Astrocyte of the cerebellum (primary cell): ENCODE results near the gene ROR1.

Experiments
- DNase-seq: peaks from one replicate; pipeline ENCODE4 v3.0.0-alpha.2; 2011; ENCODE audit warnings: low read depth
- H3K4me3 ChIP-seq: 2 replicates; pipeline ENCODE4 v1.5.1; 2011; ENCODE audit warnings: mild to moderate bottlenecking, low read depth, low read length, moderate library complexity
- in situ Hi-C: cut with HindIII; loops from 2 replicates; pipeline ENCODE4 v1.10.0; 2017; ENCODE audit warnings: low sequenced_read_pairs
- TF ChIP-seq, protein P1 (sequence below): IDR thresholded peaks from 2 replicates; pipeline ENCODE4 v1.5.1; 2012; ENCODE audit warnings: low read length, low read depth, moderate library complexity, mild to moderate bottlenecking; ENCODE audit errors: missing control alignments

The ROR1 gene

DNA sequence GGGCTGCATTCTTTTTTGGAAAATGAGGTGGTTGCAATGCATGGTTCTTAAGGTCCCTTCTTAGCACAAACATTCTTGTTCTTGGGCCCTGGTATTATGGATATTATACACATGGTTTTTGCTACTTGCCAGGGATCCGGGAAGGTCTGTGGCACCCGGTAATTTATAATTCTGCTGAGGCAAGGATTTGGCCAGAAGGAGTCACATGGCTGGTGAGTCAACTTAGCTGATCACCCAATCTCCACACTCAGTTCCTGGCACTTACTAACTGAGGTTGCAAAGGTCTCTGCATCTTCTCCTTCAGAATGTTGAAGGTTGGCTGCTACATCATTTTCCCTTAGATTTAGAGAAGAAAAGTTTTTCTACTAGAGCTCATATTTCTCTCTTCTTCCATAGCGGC lies 112.5 kb downstream of the ROR1 start:
- in situ Hi-C loops, result no loop called here
- no peak overlapping the region for H3K4me3 ChIP-seq
- TF ChIP-seq, protein P1, sequence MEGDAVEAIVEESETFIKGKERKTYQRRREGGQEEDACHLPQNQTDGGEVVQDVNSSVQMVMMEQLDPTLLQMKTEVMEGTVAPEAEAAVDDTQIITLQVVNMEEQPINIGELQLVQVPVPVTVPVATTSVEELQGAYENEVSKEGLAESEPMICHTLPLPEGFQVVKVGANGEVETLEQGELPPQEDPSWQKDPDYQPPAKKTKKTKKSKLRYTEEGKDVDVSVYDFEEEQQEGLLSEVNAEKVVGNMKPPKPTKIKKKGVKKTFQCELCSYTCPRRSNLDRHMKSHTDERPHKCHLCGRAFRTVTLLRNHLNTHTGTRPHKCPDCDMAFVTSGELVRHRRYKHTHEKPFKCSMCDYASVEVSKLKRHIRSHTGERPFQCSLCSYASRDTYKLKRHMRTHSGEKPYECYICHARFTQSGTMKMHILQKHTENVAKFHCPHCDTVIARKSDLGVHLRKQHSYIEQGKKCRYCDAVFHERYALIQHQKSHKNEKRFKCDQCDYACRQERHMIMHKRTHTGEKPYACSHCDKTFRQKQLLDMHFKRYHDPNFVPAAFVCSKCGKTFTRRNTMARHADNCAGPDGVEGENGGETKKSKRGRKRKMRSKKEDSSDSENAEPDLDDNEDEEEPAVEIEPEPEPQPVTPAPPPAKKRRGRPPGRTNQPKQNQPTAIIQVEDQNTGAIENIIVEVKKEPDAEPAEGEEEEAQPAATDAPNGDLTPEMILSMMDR, result no peak
- DNase-seq, result no peak

DNA sequence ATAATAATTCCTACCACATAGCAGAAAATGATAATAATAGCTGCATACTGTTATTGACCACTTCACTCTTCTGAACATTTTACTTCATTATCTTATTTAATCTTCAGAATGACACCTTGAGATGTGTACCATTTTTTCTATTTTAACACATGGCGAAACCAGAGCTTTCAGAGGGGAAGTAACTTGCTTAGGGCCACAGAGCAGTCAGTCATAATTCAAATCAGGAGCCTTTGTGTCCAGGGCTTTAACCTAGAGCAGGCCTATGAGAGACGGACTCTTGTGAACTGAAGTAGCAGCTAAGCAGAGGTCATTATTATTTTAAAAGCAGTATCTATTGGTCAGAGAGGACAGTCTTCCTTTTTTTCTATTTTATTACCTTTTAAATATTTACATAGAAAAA lies 114.0 kb downstream of the ROR1 start:
- no peak overlapping the region for H3K4me3 ChIP-seq
- TF ChIP-seq, protein P1, result no peak
- DNase-seq, result no peak
- in situ Hi-C loops, result no loop called here

DNA sequence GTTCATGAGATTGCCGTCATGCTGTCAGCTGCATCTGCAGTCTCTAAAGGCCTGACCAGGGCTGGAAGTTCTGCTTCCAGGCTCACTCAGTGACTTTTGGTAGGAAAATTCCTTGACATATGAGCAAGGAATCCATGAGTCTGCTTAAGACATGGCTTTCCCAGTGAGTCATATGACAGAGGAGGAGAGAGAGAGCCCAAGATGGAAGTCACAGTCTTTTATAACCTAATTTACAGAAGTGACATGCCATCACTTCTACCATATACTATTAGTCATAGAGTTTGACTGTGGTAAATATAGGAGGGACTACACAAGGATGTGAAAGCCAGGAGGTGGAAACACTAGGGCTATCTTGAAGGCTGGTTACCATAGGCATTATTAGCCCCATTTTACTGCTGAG lies 115.2 kb downstream of the ROR1 start:
- H3K4me3 ChIP-seq, result no peak overlapping the region
- TF ChIP-seq, protein P1, result no peak
- in situ Hi-C loops, result no loop called here
- no peak for DNase-seq

DNA sequence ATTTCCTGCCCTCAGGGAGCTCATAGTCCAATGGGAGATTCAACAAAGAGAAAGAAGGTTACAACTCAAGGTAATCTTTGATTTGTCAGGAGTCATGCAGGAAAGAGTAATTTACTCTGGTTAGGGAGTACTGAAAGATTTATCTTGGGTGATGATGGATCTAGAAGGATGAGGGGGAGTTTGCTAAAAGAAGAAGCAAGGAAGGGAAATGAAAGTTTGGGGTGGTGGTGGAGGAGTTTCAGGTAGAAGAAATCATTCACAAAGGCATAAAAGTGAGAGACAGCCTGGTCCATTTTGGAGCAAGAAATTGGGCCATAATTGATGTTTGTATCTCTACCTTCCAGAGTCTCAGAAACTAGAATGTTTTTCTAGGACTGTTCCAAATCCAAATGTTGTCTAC lies 116.7 kb downstream of the ROR1 start:
- H3K4me3 ChIP-seq, result no peak overlapping the region
- TF ChIP-seq, protein P1, result no peak
- in situ Hi-C loops, result no loop called here
- no peak for DNase-seq

DNA sequence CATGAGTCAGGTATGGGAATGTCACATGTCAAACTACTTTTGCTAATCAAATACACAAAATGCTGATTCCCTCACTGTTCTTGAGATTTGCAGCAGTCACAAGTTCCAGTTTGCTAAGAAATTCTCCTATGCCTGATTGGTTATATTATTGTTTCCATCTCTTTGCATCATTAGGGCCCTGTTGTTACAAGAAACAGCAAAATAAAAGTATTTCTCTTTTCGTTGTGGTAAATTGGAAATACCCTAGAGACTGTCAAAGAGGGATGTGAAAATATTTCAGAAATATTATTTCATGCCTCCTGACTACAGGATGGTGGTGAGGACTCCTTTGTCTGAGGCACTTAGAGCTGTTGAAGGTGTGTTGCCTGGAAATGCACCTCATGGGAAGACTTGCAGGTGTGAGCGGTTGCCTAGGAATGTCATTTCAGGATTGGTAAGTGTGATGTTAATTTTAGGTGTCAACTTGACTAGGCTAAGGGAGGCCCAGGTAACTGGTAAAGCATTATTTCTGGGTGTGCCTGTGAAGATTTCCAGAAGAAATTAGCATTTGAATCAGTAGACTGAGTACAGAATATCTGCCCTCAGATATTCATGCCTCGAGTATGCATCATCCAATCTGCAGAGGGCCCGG lies 117.4 kb downstream of the ROR1 start:
- in situ Hi-C loops, result no loop called here
- TF ChIP-seq, protein P1, result no peak
- H3K4me3 ChIP-seq, result no peak overlapping the region
- no peak for DNase-seq

DNA sequence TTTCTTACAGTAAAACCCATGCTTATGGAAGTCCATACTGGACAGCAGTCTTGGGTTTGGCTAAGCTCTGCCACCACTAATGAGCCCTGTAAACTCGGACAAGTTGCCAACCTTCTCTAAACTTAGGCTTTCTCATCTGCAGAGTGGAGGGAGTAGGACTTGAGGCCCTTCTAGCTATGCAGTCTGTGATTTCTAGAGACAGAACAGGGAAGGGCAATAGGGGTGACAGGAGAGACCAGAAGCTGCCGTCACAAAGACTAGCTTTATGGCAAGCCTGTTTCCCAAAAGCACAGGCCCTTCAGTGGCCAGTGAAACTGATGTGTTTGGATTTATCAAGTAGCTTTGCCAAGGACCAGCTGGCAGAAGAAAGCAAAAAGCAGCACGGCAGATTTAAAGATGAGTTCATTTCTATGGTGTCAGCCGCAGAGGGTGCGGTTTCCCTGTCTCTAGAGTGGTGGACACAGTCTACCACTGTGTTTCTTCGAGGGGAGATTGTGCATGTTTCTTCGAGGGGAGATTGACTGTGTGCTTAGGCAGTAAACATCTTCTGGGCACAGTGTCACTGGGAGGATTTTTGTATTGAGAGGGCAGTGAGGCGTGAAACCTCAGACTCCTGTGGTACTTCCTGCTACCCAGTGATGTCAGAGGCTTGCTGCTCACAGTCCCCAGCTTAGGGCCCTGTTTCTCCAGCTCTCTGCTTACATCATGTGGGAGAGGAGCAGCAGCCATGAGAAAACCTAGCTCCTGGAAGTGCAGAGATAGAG lies 119.0 kb downstream of the ROR1 start:
- no peak overlapping the region for H3K4me3 ChIP-seq
- TF ChIP-seq, protein P1, result no peak
- in situ Hi-C loops, result no loop called here
- peak; percentile 90 for DNase-seq
